ENCODE measurements around the gene SLX4IP. TPM values are rescaled to one million over a fixed set of nuclear protein-coding genes. Genes with fewer than 3 reads are reported as not detected.

Gene SLX4IP
- total and polyA plus RNA-seq, 2 of the 13 experiments (the other 11 are each of a cell fraction or from before 2014, with no cell fraction given): 3.6 to 7.3 TPM

- peaks cover 28 to 39% of the 10 kb centered on the region in 2 experiments for H3K36me3 ChIP-seq (replicated peaks in 1 of 2; ENCODE audit: control insufficient read depth in 1 of 2, insufficient read depth in 2 of 2, low read length in 2 of 2)
- H3K9me3 ChIP-seq (ENCODE audit: low read length): no peaks in the 10 kb centered on the region
- intact Hi-C loops (cut with micrococcal nuclease; ENCODE audit: unreplicated experiment): loop anchor here (2.0 to 10.0 kb wide), 3 partner anchors 16 to 202 kb away; partner anchors contain the start of genes MKKS and SLX4IP
- no TSS peak for BruUV-seq (replicated peaks)
- no peak overlapping the region for H3K4me2 ChIP-seq (ENCODE audit: low read depth, low read length)
- H3K27ac ChIP-seq (ENCODE audit: extremely low read length, insufficient read depth, low read length): no peak overlapping the region
- ChIA-PET CTCF (ENCODE audit: low intra/inter-chr PET ratio, low total read pairs) (interaction anchor here (0.6 kb wide), 1 partner anchor 83 kb away, joined by 3 read pairs; no protein-coding TSS in a partner anchor), POLR2A (interaction anchor here (1.1 kb wide), 2 partner anchors 8 to 34 kb away, joined by 3 to 4 read pairs; no protein-coding TSS in a partner anchor)
- no peak overlapping the region for H2AFZ ChIP-seq (ENCODE audit: low read length)
- no peaks in the 10 kb centered on the region for H3K4me1 ChIP-seq (ENCODE audit: insufficient read depth, low read length)
- DNase-seq (ENCODE audit: low spot score) (no peak), FAIRE-seq (no peak), ATAC-seq (peak; percentile 9; the same call in 2 of the 3 replicates)
- 87% methylated on average over 9 of the region's 10 CpGs for WGBS (ENCODE audit: low lambda C conversion rate)
- no peaks in the 10 kb centered on the region for H3K27me3 ChIP-seq (ENCODE audit: control insufficient read depth in 1 of 2, insufficient read depth in 2 of 2, low read length in 2 of 2)
- H3K4me3 ChIP-seq (replicated peaks in 1 of 3; ENCODE audit: insufficient read depth in 1 of 3, low read depth in 2 of 3, low read length in 3 of 3): no peak overlapping the region
- no peak overlapping the region for H3K9ac ChIP-seq (ENCODE audit: insufficient read depth, low read depth, low read length)
- H4K20me1 ChIP-seq (ENCODE audit: insufficient read depth, low read length): no peaks in the 10 kb centered on the region
- in situ Hi-C loops (cut with HindIII; ENCODE audit: extremely low pct_ligation_motif_present, low pct_unique_long_range_greater_than_20kb): loop anchor here (5.0 kb wide), 1 partner anchor 85 kb away; no protein-coding TSS in a partner anchor
- no peaks in the 10 kb centered on the region for H3K79me2 ChIP-seq (ENCODE audit: insufficient read depth, low read length)
- TF ChIP-seq POLR2AphosphoS2 (IDR thresholded peaks at IDR 0.05; ENCODE audit: low read depth, low read length): peak; percentile 23; the same call in 1 of the 2 replicates
- no peak for TF ChIP-seq ZNF558 (CRISPR knock-in tag; IDR thresholded peaks at IDR 0.05; ENCODE audit: borderline replicate concordance)
- TF ChIP-seq GATAD1 (CRISPR knock-in tag; IDR thresholded peaks at IDR 0.05): no peak
- no peak for TF ChIP-seq ZNF326 (CRISPR knock-in tag; IDR thresholded peaks at IDR 0.05; ENCODE audit: borderline replicate concordance)
- TF ChIP-seq U2AF2 (IDR thresholded peaks at IDR 0.05; ENCODE audit: low read depth, low read length): no peak
- no peak for TF ChIP-seq FOXO4 (CRISPR knock-in tag; conservative IDR thresholded peaks at IDR 0.05)
- TF ChIP-seq ZNF138 (CRISPR knock-in tag; IDR thresholded peaks at IDR 0.05; ENCODE audit: low read depth): no peak
- TF ChIP-seq CHCHD3 (CRISPR knock-in tag; IDR thresholded peaks at IDR 0.05): no peak
- peak; percentile 44; the same call in 1 of the 2 replicates for TF ChIP-seq SRY (CRISPR knock-in tag; IDR thresholded peaks at IDR 0.05)
- no peak for TF ChIP-seq ZNF414 (CRISPR knock-in tag; IDR thresholded peaks at IDR 0.05)
- TF ChIP-seq, protein P1, sequence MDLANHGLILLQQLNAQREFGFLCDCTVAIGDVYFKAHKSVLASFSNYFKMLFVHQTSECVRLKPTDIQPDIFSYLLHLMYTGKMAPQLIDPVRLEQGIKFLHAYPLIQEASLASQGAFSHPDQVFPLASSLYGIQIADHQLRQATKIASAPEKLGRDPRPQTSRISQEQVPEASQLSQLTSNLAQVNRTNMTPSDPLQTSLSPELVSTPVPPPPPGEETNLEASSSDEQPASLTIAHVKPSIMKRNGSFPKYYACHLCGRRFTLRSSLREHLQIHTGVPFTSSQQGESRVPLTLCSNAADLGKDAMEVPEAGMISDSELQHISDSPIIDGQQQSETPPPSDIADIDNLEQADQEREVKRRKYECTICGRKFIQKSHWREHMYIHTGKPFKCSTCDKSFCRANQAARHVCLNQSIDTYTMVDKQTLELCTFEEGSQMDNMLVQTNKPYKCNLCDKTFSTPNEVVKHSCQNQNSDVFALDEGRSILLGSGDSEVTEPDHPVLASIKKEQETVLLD (CRISPR knock-in tag; IDR thresholded peaks at IDR 0.05; ENCODE audit: low read depth): no peak
- no peak for TF ChIP-seq SALL1 (CRISPR knock-in tag; IDR thresholded peaks at IDR 0.05)
- TF ChIP-seq MTA1 (CRISPR knock-in tag; IDR thresholded peaks at IDR 0.05; ENCODE audit: borderline replicate concordance): no peak
- no peak for TF ChIP-seq TRIM24 (CRISPR knock-in tag; IDR thresholded peaks at IDR 0.05)
- TF ChIP-seq REST (IDR thresholded peaks at IDR 0.05; ENCODE audit: borderline replicate concordance in 1 of 2, low read depth in 1 of 2, low read length in 2 of 2): no peak
- TF ChIP-seq ZNF124 (CRISPR knock-in tag; IDR thresholded peaks at IDR 0.05): no peak
- TF ChIP-seq ARNTL (CRISPR knock-in tag; IDR thresholded peaks at IDR 0.05): no peak
These were observed 202.0 kb downstream of the SLX4IP start for GRCh38 chr20:10637031-10637559.
